SK-N-MC (cell line): ENCODE measurements around the gene PITRM1.

Experiments used
- EZH2 ChIP-seq: fragments of 200-600 bp; sonication (generic); IDR thresholded peaks from one replicate; pipeline ENCODE4 v1.6.1; 2017; ENCODE audit warnings: antibody characterized with exemption
- POLR2AphosphoS5 ChIP-seq: IDR thresholded peaks from 2 replicates; pipeline ENCODE4 v1.6.1; 2012; ENCODE audit warnings: mild to moderate bottlenecking, low read depth, low read length, borderline replicate concordance

GRCh38 chr10:3139216-3139910, 33.2 kb downstream of the PITRM1 start:
- no peak for TF ChIP-seq EZH2
- no peak for TF ChIP-seq POLR2AphosphoS5
